GM12873 (cell line): ENCODE measurements around the gene ALG12.

Experiments used
- TF ChIP-seq, protein P1 (sequence below): IDR thresholded peaks from 2 replicates; pipeline ENCODE4 v1.5.1; 2012; ENCODE audit warnings: low read depth, mild to moderate bottlenecking, moderate library complexity, low read length, control low read depth; ENCODE audit not compliant: insufficient read depth; ENCODE audit errors: missing control alignments

Gene ALG12

DNA sequence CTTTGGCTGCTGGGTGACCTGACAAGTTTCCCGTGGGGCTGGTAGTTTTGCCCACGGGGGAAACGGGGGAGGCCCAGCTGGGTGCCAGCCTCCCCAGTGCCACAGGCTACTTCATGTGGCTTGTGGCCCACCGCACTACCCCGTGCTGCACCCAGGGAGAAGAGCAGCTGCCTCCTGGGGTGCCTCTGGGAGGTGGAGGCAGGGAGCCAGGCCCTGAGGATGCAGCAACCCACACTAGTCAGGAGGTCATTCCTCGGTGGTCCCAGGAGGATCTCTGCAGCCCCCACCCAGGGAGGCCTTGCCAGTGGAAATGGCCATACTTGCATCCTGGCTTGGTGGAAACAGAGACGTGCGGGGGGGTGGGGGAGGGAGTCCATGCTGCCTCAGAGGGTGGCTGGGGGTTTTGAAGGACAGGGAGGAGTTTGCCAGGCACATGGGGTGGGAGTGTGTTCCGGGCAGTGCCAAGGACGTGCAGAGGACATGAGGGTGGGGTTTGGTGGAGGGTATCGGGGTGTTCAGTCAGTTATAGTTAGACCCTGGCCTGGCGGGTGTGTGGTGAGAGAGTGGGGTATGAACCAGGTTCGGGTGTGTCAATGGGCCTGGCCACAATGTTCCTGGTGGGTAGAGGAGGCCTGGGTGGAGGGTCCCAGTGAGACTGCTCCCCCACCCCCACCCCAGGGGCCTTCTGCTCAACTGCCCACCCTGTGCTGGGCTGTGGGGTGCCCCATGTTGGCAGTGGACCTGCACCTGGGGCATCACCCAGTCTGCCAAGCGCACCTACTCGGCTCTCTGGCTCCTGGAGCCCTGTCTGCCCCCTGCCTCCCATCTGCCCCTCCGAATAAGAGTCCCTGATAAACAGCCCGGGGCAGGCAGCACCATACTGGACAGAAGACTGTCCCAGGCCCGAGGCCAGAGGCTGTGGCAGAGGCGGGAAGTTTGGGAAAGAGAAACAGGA, 46.2 kb upstream of the ALG12 start:
- TF ChIP-seq, protein P1, sequence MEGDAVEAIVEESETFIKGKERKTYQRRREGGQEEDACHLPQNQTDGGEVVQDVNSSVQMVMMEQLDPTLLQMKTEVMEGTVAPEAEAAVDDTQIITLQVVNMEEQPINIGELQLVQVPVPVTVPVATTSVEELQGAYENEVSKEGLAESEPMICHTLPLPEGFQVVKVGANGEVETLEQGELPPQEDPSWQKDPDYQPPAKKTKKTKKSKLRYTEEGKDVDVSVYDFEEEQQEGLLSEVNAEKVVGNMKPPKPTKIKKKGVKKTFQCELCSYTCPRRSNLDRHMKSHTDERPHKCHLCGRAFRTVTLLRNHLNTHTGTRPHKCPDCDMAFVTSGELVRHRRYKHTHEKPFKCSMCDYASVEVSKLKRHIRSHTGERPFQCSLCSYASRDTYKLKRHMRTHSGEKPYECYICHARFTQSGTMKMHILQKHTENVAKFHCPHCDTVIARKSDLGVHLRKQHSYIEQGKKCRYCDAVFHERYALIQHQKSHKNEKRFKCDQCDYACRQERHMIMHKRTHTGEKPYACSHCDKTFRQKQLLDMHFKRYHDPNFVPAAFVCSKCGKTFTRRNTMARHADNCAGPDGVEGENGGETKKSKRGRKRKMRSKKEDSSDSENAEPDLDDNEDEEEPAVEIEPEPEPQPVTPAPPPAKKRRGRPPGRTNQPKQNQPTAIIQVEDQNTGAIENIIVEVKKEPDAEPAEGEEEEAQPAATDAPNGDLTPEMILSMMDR: no peak

- TF ChIP-seq, protein P1: no peak
Measured at GRCh38 chr22:49963647-49964026, 45.4 kb upstream of the ALG12 start.

DNA sequence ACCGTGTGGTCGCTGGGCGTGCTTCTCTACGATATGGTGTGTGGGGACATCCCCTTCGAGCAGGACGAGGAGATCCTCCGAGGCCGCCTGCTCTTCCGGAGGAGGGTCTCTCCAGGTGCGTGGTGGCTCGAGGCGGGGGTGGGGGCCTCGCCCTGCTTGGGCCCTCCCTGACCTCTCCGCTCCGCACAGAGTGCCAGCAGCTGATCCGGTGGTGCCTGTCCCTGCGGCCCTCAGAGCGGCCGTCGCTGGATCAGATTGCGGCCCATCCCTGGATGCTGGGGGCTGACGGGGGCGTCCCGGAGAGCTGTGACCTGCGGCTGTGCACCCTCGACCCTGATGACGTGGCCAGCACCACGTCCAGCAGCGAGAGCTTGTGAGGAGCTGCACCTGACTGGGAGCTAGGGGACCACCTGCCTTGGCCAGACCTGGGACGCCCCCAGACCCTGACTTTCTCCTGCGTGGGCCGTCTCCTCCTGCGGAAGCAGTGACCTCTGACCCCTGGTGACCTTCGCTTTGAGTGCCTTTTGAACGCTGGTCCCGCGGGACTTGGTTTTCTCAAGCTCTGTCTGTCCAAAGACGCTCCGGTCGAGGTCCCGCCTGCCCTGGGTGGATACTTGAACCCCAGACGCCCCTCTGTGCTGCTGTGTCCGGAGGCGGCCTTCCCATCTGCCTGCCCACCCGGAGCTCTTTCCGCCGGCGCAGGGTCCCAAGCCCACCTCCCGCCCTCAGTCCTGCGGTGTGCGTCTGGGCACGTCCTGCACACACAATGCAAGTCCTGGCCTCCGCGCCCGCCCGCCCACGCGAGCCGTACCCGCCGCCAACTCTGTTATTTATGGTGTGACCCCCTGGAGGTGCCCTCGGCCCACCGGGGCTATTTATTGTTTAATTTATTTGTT, 44.8 kb upstream of the ALG12 start:
- TF ChIP-seq, protein P1: no peak

- TF ChIP-seq, protein P1: no peak
Measured at GRCh38 chr22:49962012-49962750, 43.9 kb upstream of the ALG12 start.

DNA sequence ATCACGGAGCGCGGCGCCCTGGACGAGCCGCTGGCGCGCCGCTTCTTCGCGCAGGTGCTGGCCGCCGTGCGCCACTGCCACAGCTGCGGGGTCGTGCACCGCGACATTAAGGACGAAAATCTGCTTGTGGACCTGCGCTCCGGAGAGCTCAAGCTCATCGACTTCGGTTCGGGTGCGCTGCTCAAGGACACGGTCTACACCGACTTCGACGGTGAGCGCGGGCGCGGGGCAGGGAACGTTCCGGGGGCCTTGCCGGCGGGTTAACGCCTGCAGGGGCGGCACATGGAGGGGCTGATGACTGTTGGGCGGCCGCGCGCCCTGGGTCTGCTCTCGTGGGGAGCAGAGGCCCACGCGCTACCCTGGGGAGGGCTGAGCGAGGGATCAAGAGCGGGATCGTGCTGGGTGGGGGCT, 43.4 kb upstream of the ALG12 start:
- TF ChIP-seq, protein P1: no peak

DNA sequence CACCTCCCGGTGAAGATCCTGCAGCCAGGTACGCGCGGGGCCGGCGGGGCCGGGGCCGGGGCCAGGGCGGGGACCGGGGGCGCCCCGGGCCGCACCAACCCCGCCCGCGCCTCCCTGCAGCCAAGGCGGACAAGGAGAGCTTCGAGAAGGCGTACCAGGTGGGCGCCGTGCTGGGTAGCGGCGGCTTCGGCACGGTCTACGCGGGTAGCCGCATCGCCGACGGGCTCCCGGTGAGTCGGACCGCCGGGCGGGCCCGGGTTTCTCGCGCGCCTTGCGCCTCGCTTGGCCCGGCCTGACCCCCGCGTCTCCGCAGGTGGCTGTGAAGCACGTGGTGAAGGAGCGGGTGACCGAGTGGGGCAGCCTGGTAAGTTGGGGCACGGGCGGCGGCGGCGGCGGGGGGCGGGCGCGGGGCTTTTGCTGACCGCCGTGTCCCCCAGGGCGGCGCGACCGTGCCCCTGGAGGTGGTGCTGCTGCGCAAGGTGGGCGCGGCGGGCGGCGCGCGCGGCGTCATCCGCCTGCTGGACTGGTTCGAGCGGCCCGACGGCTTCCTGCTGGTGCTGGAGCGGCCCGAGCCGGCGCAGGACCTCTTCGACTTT, 42.9 kb upstream of the ALG12 start:
- TF ChIP-seq, protein P1: no peak
